GM18502 (cell line): ENCODE data around the gene NAA60.
"Not testable (repeated sequence)": the region's sequence is repeated elsewhere in the genome, so short reads cannot be mapped to it uniquely, and the experiment has no call there.

ENCODE experiments used
- ATAC-seq: cut with Tn5 transposase; IDR thresholded peaks from one replicate; pipeline ENCODE4 v1.9.1; 2021; ENCODE audit warnings: mild to moderate bottlenecking; ENCODE audit not compliant: unreplicated experiment, poor library complexity

Gene NAA60

DNA sequence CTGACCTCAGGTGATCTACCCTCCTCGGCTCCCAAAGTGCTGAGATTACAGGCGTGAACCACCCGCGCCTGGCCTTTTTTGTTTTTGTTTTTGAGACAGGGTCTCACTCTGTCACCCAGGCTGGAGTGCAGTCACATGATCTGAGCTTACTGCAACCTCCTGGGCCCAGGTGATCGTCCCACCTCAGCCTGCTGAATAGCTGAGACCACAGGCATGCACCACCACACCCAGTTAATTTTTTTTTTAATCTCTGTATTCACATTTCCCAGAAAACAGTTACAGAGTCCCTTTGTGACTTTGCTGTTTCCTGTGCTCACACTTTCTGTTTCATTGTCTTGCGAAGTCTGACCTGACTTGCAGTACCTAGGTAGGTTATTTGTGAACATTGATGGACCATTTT, 60.0 kb downstream of the NAA60 start:
- ATAC-seq, result no peak

GRCh38 chr16:3508736-3509135, 65.3 kb downstream of the NAA60 start:
- ATAC-seq, result no peak

- ATAC-seq, result no peak
These were observed 66.0 kb downstream of the NAA60 start for GRCh38 chr16:3509470-3509928.

GRCh38 chr16:3510416-3510815, 66.9 kb downstream of the NAA60 start:
- no peak for ATAC-seq

DNA sequence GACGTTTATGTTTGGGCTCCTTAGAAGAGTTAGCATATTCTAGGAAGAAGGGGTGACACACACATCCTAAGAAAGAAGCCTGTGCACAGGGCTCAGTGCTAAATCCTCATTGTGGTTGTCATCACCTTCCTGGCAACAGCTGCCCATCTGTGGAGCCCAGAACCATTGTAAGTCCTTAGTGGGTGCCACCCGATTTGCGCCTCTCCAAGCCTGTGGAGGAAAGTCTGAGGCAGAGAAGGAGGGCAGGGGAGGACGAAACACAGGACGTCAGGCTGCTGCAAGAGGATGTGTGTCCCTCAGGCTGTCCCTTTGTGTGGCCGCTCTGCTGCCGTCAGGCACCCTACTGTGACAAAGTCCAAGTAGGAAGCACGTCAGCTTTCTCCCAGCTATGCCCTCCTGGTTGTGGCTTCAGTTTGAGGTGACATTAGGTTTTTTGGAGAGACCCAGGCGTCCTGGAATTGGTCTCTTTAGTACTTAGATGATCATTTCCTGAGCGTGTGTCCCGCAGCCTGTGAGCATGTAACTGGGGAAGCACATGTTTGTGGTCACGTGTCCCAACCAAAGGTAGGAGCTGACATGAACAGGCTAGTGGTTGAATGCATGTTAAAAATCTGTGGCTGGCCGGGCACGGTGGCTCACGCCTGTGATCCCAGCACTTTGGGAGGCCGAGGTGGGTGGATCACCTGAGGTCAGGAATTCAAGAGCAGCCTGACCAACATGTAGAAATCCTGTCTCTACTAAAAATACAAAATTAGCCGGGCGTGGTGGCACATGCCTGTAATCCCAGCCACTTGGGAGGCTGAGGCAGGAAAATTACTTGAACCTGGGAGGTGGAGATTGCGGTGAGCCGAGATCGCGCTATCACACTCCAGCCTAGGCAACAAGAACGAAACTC, 68.1 kb downstream of the NAA60 start:
- no peak for ATAC-seq

- no peak for ATAC-seq
These were observed 70.6 kb downstream of the NAA60 start for GRCh38 chr16:3513892-3514583.

- no peak for ATAC-seq
These were observed 71.1 kb downstream of the NAA60 start for GRCh38 chr16:3514621-3515020.

- no peak for ATAC-seq
These were observed 72.4 kb downstream of the NAA60 start for GRCh38 chr16:3515897-3516296.

DNA sequence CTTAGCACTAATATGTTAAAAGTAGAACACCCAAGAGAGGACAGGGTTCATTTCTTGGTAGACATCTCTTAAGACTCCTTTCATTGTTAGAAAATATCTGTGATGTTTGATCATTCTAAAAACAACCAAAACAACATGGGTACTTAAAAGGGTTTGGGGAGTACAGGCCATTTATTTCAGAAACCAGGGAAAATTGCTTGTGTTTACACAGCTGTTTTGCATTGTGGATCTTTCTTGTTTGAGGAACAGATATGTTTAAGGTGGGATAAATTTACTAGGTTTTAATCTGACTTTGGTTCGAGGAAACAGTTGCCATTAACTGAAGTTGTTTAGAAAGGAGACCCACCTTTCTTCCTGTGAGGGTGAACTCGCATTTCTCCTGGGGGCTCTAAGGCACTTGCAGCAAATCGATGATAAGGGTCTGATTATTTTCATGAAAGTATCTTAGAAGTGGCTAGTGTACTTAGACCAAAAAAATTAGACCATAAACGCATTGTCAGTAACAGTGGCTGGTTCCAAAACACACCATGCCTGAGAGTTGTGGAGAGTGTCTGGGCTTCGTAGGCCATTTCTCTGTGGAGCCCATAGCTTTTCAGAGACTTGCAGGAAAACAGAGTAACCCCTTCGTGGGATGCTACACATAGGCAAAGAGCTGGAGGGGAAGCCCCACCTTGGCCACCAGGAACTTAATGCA, 75.0 kb downstream of the NAA60 start:
- ATAC-seq, result no peak

- ATAC-seq, result no peak
These were observed 75.5 kb downstream of the NAA60 start for GRCh38 chr16:3518986-3519348.

DNA sequence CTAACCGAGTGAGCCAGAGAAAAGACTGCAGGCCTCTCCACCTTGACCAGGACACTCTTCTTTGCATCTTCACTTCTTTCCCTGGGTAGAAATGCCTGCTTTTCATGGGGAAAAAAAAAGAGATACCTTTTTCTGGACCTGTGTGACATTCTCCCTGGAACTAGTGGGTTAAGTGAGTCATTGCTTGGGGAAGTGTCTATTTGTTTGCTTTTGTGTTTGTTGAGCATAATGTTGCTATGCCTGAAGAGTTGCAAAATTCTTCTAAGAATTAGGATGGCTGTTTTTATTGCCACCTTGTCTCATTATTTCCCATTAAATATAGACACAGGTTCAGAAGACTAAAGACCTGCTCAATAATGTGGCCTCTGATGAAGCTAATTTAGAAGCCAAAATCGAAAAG, 76.1 kb downstream of the NAA60 start:
- ATAC-seq, result no peak

GRCh38 chr16:3520413-3520812, 76.9 kb downstream of the NAA60 start:
- no peak for ATAC-seq

- ATAC-seq, result no peak
These were observed 77.4 kb downstream of the NAA60 start for GRCh38 chr16:3520841-3521240.

DNA sequence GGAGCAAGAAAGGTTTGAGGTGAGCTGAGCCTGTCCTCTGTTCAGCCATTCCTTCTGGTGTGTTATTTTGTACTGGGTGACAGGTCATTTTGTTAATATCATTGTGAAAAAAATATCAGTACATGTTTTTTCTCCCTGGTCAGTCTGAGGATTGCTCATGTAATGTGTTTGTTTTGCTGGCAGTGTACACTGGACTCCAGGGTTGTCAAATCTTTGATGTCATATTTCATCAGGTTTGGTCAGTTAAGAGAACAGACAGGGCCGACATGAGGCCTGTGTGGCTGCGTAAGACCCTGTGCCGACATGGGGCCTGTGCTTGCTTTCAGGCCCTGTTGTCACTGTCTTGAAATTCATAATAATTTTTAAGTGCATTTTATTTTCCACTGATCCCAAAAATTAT, 79.8 kb downstream of the NAA60 start:
- no peak for ATAC-seq

DNA sequence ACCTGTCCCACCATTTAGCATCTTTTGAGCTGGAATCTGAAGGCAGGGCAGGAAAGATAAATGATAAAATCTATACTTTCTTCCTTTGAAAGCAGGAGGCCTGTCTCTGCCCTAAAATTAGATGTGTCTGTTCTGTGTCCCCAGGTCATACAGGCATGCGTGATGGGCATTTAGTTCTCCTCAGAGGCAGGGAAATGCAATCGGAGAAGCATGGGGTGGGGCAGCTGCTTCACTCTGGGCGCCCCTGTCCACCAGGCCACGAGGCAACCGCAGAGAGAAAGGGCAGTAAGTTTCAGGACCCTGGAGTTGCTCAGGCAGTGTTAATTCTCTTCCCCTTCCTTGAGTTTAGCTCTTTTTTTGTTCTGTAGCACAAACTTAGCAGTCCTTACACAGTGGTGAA, 82.5 kb downstream of the NAA60 start:
- no peak for ATAC-seq

GRCh38 chr16:3527216-3527829, 83.8 kb downstream of the NAA60 start:
- ATAC-seq, result not testable (repeated sequence)

- no peak for ATAC-seq
These were observed 84.9 kb downstream of the NAA60 start for GRCh38 chr16:3528406-3528805.

GRCh38 chr16:3529175-3529574, 85.7 kb downstream of the NAA60 start:
- no peak for ATAC-seq

DNA sequence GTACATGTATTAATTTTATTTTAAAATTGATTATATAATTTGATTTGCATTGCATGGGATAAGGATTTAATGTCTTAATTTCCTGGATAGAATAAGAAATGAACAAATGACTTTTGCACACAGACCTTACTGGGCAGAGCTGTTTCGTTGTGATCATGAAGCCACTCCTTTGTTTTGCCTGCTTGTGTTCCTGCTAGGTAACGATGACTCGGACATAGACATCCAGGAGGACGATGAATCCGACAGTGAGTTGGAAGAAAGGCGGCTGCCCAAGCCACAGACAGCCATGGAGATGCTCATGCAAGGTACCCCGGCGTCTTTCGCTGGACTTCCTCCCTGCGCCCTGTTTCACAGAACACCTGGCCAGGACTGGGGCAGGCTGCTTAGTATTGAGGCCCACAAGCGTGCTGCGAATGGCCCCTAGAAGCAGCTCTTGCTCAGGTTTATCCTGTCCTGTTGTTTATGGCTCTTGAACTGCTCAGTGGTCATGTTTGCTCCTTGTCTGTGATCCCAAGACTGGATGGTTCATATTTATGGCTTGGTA, 87.0 kb downstream of the NAA60 start:
- ATAC-seq, result no peak

DNA sequence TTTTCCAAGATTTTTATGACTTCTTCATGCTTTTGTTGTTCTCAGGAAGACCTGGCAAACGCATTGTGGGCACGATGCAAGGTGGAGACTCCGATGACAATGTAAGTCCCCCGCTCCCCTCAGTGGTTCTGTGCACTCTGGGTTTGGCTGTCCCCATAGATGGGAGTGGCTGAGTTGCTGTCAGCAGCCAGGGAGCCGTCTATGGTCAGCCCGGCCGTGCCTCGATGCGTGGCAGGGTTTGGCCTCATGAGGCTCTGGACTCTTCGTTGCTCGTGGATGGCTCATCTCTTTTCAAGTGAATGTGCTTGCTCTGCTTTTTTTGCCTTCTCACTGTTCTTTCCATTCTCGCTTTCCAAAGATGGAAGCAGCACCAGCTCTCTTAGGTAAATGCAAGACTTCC, 89.3 kb downstream of the NAA60 start:
- ATAC-seq, result no peak
